SW 1271 (cell line): ENCODE data around the gene HOXA5.

Experiments used
- DNase-seq, 2 experiments: peaks; one replicate each; lab custom pipeline; 2025; lab: John Stamatoyannopoulos, UW

Gene HOXA5

GRCh38 chr7:27119412-27119911 lies 24.0 kb downstream of the HOXA5 start:
- DNase-seq: no peak

- no peak for DNase-seq
These were observed 24.9 kb downstream of the HOXA5 start for GRCh38 chr7:27118580-27118979.

- no peak for DNase-seq
These were observed 25.5 kb downstream of the HOXA5 start for GRCh38 chr7:27117887-27118491.

- DNase-seq: no peak
These were observed 26.3 kb downstream of the HOXA5 start for GRCh38 chr7:27116962-27117886.

GRCh38 chr7:27116031-27116961 lies 27.2 kb downstream of the HOXA5 start:
- DNase-seq: no peak

GRCh38 chr7:27115221-27116026 lies 28.1 kb downstream of the HOXA5 start:
- DNase-seq: no peak

- DNase-seq: no peak
These were observed 28.6 kb downstream of the HOXA5 start for GRCh38 chr7:27114881-27115220.

- DNase-seq: peak in 1 of 2 experiments; percentile 43
These were observed 29.3 kb downstream of the HOXA5 start for GRCh38 chr7:27113991-27114769.

- peak in 1 of 2 experiments; percentile 41 for DNase-seq
These were observed 30.2 kb downstream of the HOXA5 start for GRCh38 chr7:27112955-27113949.

GRCh38 chr7:27112361-27112760 lies 31.1 kb downstream of the HOXA5 start:
- no peak for DNase-seq

- no peak for DNase-seq
These were observed 31.7 kb downstream of the HOXA5 start for GRCh38 chr7:27111751-27112277.

- peak in 1 of 2 experiments; percentile 36 for DNase-seq
These were observed 32.3 kb downstream of the HOXA5 start for GRCh38 chr7:27111042-27111750.

GRCh38 chr7:27110186-27111031 lies 33.1 kb downstream of the HOXA5 start:
- peak in 1 of 2 experiments; percentile 28 for DNase-seq

GRCh38 chr7:27109466-27110185 lies 33.9 kb downstream of the HOXA5 start:
- no peak for DNase-seq

- DNase-seq: no peak
These were observed 34.9 kb downstream of the HOXA5 start for GRCh38 chr7:27108390-27109127.
